SK-N-MC (cell line): ENCODE results near the gene CAMTA2.

Experiments
- EZH2 ChIP-seq: fragments of 200-600 bp; sonication (generic); IDR thresholded peaks from one replicate; pipeline ENCODE4 v1.6.1; 2017; ENCODE audit warnings: antibody characterized with exemption
- FOXP2 ChIP-seq: optimal IDR thresholded peaks from 2 replicates; pipeline ENCODE3; 2011; ENCODE audit warnings: mild to moderate bottlenecking, moderate library complexity; ENCODE audit not compliant: insufficient read depth; ENCODE audit errors: extremely low read length, control extremely low read depth
- POLR2AphosphoS5 ChIP-seq: IDR thresholded peaks from 2 replicates; pipeline ENCODE4 v1.6.1; 2012; ENCODE audit warnings: mild to moderate bottlenecking, low read depth, low read length, borderline replicate concordance

DNA sequence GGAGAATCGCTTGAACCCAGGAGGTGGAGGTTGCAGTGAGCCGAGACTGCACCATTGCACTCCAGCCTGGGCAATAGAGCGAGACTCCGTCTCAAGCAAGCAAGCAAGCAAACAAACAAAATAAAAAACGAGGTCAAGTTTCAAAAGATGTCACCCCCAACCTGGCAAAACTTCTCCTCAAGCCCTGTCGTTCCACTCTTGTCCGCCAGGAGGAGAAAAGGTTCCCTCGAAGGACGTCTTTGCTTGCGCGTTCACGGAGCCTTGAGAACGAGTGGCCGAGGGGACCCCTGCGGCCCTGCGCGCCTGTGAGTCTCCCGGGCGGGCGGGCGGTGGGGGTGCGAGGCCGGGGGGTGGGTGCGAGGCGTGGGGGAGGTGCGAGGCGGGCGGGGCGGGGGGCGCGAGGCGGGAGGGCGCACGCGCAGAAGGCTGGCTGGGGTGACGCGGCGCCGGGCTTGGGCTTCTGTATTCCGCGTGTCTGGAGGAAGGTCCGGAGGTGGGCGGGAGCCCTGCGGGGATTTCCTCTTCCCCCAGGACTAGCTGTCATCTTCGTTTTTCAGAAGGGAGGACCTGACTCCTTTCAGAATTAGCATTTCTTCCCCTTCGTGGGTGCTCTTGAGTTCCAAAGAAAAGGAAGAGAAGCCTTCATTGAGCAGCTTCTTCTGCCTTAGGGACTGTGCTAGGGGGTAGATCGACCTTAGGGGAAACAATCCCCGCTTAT is 44.0 kb upstream of the CAMTA2 start:
- TF ChIP-seq POLR2AphosphoS5 (no peak), EZH2 (no peak), FOXP2 (no peak)
